T-helper 1 cell treated with Interleukin-12 subunit alpha and Interleukin-12 subunit beta and Interleukin-4 antibody, amounts not matched to agents 30 μg/mL and 1 μg/mL, for 36 hours (primary cell): Measurements from ENCODE around the gene ATP2B2.

Source experiments
- H3K27ac Mint-ChIP-seq: one replicate; pipeline ENCODE4 v1.8.0; 2021; ENCODE audit warnings: mild to moderate bottlenecking, mixed read lengths
- H3K27me3 Mint-ChIP-seq: one replicate; pipeline ENCODE4 v1.8.0; 2021; ENCODE audit warnings: low read depth, mixed read lengths
- H3K36me3 Mint-ChIP-seq: one replicate; pipeline ENCODE4 v1.8.0; 2021; ENCODE audit warnings: low read depth, mixed read lengths
- H3K4me1 Mint-ChIP-seq: one replicate; pipeline ENCODE4 v1.8.0; 2021; ENCODE audit warnings: low read depth, mixed read lengths
- H3K4me3 Mint-ChIP-seq: one replicate; pipeline ENCODE4 v1.8.0; 2021; ENCODE audit warnings: mild to moderate bottlenecking, moderate library complexity, mixed read lengths
- H3K9me3 Mint-ChIP-seq: one replicate; pipeline ENCODE4 v1.8.0; 2021; ENCODE audit warnings: mixed read lengths

Gene ATP2B2

DNA sequence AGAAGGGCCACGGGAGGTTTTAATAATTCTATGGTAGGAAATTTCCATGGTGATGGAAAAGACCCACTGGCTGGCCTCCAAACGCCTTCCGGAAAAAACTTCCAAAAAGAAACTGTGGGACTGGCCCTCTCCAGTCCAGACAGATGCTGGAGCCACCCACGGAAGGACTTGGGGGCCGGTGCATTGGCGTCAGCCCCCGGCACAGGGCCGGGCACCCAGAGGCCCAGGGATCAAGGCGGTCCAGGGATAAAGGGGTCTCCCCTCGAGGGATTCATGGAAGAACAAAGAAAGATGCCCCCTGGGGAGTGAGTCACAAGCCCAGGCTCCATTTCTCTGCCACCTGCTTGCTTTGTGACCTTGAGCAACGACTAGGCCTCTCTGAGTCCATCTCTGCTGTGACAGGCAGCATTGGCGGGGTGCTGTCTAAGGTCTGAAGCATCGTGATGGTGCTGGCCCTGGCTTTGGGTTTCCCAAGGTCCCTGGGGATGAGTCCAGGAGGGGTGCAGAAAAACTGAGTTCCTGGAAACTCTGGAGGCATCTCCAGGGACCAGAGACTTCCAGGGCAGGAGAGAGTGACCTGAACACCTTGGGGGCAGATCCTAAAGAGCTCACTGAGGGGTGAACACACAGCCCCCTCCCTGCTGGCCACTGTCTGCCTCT, 21.6 kb downstream of the ATP2B2 start:
- Mint-ChIP-seq H3K9me3 (no peaks in the 10 kb centered on the region), H3K4me3 (no peak overlapping the region), H3K27me3 (no peaks in the 10 kb centered on the region), H3K27ac (no peak overlapping the region), H3K36me3 (no peaks in the 10 kb centered on the region), H3K4me1 (no peaks in the 10 kb centered on the region)

DNA sequence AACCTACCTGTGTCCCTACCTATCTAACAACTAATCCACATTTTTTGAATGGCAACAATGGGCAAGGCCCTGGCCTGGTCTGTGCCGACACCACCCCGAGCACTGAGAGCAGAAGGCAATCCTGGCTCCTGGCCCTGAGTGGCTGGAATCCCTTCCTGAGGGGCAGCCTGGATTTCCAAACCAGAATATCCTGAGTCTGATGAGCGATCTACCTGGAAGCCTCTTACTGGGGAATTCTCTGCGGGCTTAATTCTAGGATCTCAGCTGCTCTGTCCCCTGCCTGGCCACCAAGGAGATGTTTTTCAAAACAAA, 22.1 kb downstream of the ATP2B2 start:
- Mint-ChIP-seq H3K27ac (no peak overlapping the region), H3K27me3 (no peaks in the 10 kb centered on the region), H3K36me3 (no peaks in the 10 kb centered on the region), H3K4me1 (no peaks in the 10 kb centered on the region), H3K9me3 (no peaks in the 10 kb centered on the region), H3K4me3 (no peak overlapping the region)

DNA sequence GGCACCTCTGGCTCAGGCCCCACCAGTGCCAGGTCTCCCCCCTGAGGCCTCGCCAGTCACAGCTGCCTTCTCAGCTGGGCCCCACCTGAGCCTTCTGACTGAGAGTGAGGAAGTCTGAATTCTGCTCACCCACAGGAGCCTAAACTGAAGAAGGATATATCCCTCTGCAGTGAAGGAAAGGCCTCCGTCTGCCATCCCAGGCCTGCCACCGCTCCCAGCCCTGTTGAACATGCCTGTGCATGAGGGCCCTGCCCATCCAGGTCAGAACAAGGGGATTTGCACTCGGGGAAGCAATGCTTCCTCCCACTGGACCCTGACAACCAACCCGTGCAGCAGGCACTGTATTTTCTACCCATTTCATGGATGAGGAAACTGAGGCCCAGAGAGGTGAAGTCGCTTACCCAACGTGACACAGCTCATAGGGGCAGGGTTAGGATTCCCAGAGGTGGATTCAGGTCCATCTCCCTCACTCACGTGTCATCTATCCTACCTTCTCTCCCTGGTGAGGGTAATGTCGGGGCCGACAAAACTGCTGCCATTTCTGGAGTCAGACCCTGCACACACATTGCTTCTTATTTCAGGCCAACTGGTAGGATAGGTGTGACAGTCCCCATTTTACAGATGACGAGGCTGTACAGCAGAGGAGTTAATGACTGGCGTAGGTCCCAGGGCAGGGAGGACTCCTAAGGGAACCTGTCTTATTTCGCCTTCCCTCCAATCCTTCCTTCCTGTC, 22.6 kb downstream of the ATP2B2 start:
- H3K4me3 Mint-ChIP-seq: no peak overlapping the region
- no peaks in the 10 kb centered on the region for H3K36me3 Mint-ChIP-seq
- no peaks in the 10 kb centered on the region for H3K9me3 Mint-ChIP-seq
- no peaks in the 10 kb centered on the region for H3K4me1 Mint-ChIP-seq
- H3K27ac Mint-ChIP-seq: no peak overlapping the region
- no peaks in the 10 kb centered on the region for H3K27me3 Mint-ChIP-seq

DNA sequence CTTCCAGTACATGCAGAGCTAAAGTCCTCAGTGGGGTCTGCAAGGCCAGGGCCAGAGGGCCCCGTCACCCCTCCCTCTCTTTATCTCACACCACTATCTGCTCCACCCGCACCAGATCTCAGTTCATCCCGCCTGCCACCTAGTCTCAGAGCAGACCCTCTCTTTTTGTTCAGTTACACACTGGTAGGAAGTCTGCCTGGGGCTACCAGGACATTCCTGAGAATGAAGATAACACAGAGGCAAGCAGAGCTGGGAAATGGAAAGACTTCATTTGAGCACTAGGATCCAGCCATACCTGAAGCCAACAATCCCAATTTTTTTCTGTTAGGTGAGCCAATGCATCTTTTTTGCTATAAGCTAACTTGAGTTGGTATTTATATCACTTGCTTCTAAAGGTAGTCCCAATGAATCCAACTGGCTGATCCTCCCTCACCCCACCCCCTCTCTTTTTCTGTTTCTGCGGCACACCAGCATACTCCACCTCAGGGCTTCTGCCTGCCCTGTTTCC, 24.5 kb downstream of the ATP2B2 start:
- Mint-ChIP-seq H3K36me3 (no peaks in the 10 kb centered on the region), H3K4me3 (no peak overlapping the region), H3K9me3 (no peaks in the 10 kb centered on the region), H3K27ac (no peak overlapping the region), H3K4me1 (no peaks in the 10 kb centered on the region), H3K27me3 (no peaks in the 10 kb centered on the region)

DNA sequence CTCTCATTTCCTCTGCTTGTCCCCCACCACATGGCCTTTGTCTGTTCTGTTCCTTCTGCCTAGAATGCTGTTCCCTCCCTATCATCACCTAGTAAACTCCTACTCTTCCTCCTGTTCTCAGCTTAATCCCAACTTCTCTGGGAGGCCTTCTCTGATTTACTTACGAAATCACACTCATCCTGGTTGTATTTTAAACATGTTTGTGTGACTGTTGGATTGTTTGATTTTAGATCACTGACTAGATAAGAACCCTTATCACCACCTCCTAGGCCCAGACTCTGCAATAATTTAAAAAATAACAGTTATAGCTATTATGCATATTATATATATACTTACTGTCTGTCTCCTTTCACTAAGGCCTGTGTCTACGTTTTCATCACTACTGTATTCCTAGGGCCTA, 26.1 kb downstream of the ATP2B2 start:
- Mint-ChIP-seq H3K27me3 (no peaks in the 10 kb centered on the region), H3K4me3 (no peak overlapping the region), H3K9me3 (no peaks in the 10 kb centered on the region), H3K4me1 (no peaks in the 10 kb centered on the region), H3K36me3 (no peaks in the 10 kb centered on the region), H3K27ac (no peak overlapping the region)

DNA sequence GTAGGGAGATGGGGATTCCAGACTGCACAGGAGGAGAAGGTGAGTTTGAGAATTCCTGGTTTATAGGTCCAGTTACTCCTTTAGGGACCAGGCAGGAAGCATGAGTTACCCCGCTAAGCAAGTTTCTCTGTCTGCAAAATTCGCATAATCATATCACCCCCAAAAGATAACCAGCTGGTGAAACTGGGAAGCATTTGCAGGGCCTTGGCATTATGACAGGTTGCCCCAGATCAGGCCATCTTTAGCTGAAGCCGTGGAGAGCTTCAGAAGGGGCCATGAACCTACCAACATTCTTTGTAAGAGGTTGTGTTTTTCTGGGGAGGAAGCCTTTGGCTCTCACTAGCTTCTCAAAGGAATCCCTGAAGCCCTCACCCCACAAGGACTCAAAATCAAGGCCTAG, 29.4 kb downstream of the ATP2B2 start:
- Mint-ChIP-seq H3K9me3 (no peaks in the 10 kb centered on the region), H3K4me1 (peaks cover 3% of the 10 kb centered on the region), H3K27me3 (no peaks in the 10 kb centered on the region), H3K36me3 (no peaks in the 10 kb centered on the region), H3K4me3 (no peak overlapping the region), H3K27ac (no peak overlapping the region)

DNA sequence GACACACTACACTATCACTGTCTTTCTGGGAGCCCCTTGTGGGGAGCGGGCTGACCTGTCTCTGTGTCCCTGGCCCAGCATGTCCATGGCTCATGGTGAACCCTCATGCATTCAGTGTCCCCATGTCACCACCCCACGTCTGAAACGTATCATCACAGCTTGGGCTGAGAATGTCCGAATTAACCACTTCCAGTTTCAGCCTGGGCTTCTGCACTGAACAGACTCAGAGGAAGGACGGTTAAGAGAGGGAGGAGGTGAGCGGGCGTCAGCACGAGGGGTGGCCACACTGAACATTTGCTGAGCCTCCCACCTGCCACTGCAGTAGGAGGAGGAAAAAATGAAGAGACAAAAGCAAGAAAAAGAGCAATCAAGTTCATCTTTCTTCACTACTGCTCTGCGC, 30.5 kb downstream of the ATP2B2 start:
- Mint-ChIP-seq H3K9me3 (no peaks in the 10 kb centered on the region), H3K27ac (no peak overlapping the region), H3K4me1 (peaks cover 3% of the 10 kb centered on the region), H3K27me3 (peaks cover 5% of the 10 kb centered on the region), H3K36me3 (no peaks in the 10 kb centered on the region), H3K4me3 (no peak overlapping the region)

DNA sequence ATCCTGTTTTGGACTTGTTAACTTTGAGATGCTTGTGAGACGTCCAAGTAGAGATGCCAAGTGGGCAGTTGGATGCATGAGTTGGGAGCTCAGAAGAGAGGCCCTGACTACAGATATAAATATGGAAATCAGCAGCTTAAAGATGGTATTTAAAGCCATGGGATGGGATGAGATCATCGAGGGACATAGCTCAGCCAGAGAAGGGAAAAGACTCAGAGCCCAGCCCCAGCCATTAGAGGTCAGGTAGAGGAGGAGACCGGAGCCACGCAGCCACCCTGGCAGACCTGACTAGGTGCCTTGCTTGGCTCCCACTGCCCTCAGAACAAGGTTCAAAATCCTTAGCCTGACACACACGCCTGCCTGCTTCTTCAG, 31.1 kb downstream of the ATP2B2 start:
- H3K27me3 Mint-ChIP-seq: peaks cover 5% of the 10 kb centered on the region
- H3K4me1 Mint-ChIP-seq: peaks cover 3% of the 10 kb centered on the region
- H3K27ac Mint-ChIP-seq: no peak overlapping the region
- H3K9me3 Mint-ChIP-seq: no peaks in the 10 kb centered on the region
- no peaks in the 10 kb centered on the region for H3K36me3 Mint-ChIP-seq
- H3K4me3 Mint-ChIP-seq: no peak overlapping the region

DNA sequence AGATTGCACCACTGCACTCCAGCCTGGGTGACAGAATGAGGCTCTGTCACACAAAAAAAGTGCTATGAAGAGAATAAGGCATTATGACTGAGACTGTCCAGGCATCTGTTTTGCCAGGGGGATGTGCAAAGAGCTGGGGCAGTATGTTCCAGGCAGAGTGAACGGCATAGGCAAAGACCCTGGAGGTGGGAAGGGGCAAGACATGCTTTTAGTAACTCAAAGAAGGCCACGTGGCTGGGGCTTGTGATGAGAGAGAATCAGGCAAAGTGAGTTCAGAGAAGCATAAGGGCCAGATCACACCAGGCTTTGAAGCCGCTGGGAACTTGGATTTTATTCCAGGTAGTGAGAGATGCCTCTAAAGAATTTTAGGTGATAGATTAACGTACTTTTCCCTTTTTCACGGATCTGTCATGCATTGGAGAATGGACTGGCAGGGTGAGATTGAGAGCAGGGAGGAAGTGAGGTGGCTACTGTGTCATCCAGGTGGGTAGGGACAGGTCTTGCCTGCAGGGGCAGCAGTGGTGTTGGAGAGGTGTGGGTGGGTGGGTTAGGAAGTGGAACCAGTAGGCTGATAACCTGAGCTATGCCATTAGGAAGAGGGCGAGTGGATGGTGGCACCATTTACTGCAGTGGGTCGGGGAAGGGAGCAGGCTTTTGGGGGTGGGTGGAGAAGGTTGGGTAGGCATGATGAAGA, 31.7 kb downstream of the ATP2B2 start:
- H3K4me1 Mint-ChIP-seq: peaks cover 3% of the 10 kb centered on the region
- no peaks in the 10 kb centered on the region for H3K9me3 Mint-ChIP-seq
- H3K4me3 Mint-ChIP-seq: no peak overlapping the region
- no peak overlapping the region for H3K27ac Mint-ChIP-seq
- H3K36me3 Mint-ChIP-seq: no peaks in the 10 kb centered on the region
- H3K27me3 Mint-ChIP-seq: peaks cover 5% of the 10 kb centered on the region

DNA sequence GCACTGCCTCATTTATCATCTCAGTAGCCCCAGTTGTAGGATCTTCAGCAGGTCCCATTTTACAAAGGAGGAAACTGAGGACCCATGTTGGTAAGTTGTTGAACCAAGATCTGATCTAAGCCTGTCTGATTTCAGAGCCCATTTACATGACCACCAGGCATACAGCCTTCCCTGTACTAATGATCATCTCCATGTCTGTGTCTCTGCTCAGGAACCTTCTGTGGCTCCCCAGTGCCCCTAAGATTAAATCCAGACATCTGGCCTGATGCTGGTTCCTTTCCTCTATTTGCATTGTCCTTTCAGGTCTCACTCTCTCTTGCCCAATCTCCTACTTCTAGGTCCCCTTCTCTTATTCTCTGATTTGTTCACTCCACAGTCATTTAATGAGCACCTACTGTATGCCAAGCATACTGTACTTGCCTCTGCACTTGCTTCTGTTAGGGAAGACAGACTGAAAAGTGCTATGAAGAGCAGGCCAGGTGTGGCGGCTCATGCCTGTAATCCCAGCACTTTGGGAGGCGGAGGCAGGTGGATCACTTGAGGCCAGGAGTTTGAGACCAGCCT, 32.4 kb downstream of the ATP2B2 start:
- peaks cover 3% of the 10 kb centered on the region for H3K4me1 Mint-ChIP-seq
- peaks cover 5% of the 10 kb centered on the region for H3K27me3 Mint-ChIP-seq
- H3K36me3 Mint-ChIP-seq: no peaks in the 10 kb centered on the region
- no peaks in the 10 kb centered on the region for H3K9me3 Mint-ChIP-seq
- no peak overlapping the region for H3K27ac Mint-ChIP-seq
- no peak overlapping the region for H3K4me3 Mint-ChIP-seq

DNA sequence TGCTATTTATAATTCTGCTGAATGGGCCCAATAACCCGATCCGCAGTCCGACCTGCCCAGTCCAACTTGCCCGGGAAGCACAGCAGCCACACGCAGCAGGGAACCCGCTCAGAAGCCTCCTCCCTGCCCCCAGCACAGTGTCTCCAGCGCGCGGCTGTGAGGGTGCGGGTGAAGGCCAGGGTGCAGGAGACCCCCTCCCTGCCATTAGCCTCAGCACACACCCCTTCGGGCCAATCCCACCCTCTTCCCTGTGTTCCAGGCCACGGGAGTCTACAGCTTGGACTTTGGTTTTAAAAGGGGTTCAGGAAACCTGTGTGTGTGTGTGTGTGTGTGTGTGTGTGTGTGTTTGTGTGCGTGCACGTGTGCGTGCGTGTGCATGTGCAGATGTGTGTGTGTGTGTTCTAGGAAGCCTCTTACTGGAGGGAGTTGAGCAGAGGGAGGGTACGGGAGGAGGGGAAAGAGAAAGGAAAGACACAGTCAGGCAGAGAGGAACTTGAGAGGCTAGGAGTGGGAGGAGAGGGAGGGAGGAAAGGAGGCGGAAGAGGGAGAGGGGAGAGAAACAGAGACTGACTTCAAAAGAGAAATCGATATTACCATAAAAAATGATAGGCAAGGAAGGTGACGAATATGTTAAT, 34.2 kb downstream of the ATP2B2 start:
- Mint-ChIP-seq H3K4me3 (no peak overlapping the region), H3K9me3 (no peaks in the 10 kb centered on the region), H3K27ac (no peak overlapping the region), H3K36me3 (no peaks in the 10 kb centered on the region), H3K27me3 (peaks cover 5% of the 10 kb centered on the region), H3K4me1 (peaks cover 3% of the 10 kb centered on the region)

DNA sequence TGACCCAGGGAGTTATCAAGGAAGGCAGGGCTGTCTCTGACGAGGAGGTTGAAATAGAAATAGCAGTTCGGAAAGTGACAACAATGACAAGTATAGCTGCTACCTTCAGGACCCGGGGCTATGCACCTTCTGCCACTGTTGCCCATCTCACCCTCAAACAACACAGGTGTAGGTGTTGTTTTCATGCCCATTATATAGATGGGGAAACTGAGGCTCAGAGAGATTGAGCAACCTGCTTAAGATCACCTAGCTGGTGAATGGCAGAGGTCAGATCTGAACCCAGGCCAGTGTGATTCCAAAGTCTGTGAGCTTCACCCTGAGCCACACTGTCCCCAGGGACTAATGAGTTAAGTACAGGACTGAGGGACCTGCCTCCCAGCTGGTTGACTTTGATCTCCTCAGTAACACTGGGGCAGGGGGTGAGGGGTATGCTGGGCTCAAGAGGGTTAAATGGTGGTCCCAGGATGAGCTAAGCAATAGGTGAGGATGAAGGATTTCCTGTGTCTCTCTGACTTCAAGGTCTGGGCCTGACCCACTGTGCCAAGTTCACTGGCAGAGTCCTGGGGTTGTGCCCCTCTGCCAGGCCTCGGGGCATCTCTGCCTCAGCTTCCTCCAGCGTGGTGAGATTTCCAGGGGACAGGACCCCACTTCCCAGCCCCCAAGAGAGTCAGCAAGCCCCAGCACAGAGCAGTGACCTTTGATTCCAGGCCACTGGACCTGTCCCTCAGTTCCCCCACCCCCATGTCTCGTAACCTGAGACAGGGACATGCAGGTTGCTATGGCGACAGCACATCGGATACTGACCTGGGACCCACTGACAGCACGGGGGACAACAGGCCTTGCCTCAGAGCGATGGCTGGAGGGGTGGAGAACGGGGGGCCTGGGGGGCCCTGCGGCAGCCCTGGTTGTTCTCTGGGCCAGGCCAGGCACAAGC, 35.0 kb downstream of the ATP2B2 start:
- H3K4me3 Mint-ChIP-seq: no peak overlapping the region
- H3K9me3 Mint-ChIP-seq: no peaks in the 10 kb centered on the region
- no peak overlapping the region for H3K27ac Mint-ChIP-seq
- peaks cover 3% of the 10 kb centered on the region for H3K4me1 Mint-ChIP-seq
- H3K36me3 Mint-ChIP-seq: no peaks in the 10 kb centered on the region
- peaks cover 5% of the 10 kb centered on the region for H3K27me3 Mint-ChIP-seq

DNA sequence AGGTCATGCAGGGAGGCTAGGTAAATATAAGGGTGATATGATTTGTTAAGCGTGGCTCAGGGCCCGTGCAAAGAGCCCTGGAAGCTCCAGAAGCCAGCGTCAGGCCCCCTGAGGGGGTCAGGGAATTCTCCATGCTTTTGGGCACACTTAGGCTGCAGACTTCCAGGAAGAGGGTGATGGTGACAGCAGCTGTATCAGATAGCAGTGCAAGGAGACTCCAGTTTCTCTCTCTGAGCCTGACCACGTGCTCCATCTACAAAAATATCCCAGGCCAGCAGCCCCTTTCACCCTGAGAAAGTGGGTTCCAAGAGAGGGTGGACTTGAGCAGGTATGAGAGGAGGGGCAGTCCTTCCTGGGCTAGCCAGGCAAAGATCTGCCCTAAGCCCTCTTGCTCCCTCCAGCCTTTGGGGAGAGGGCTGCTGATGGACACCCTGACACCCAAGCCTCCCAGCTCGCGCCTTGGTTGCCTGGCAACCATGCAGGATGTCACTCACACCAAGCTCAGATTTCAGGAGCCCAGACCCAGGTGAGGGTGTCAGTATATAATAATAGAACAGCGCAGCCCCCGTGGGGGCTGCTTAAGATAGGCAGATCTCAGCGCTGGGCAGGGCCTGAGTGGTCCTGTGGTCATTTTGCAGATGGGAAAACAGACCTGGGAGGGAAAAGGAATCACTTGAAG, 35.8 kb downstream of the ATP2B2 start:
- H3K27me3 Mint-ChIP-seq: peaks cover 5% of the 10 kb centered on the region
- no peaks in the 10 kb centered on the region for H3K36me3 Mint-ChIP-seq
- no peaks in the 10 kb centered on the region for H3K9me3 Mint-ChIP-seq
- H3K4me3 Mint-ChIP-seq: no peak overlapping the region
- H3K27ac Mint-ChIP-seq: no peak overlapping the region
- peaks cover 3% of the 10 kb centered on the region for H3K4me1 Mint-ChIP-seq
